Esophagus muscularis mucosa (tissue), 3 donors: Measurements from ENCODE around the gene CFHR4.
"Not testable (repeated sequence)": the region's sequence is repeated elsewhere in the genome, so short reads cannot be mapped to it uniquely, and the experiment has no call there.

Source experiments
- CTCF ChIP-seq, 3 experiments: fragments of 200-600 bp in 2 of 3; fragments of 450-650 bp in 1 of 3; sonication (generic) in 2 of 3; IDR thresholded peaks; one replicate each; pipeline ENCODE4 v1.5.1; 2017 to 2019; ENCODE audit warnings: antibody characterized with exemption in 3 of 3, mild to moderate bottlenecking in 2 of 3, moderate library complexity in 1 of 3
- POLR2A ChIP-seq: fragments of 450-650 bp; IDR thresholded peaks from one replicate; pipeline ENCODE4 v1.6.1; 2017; ENCODE audit warnings: antibody characterized with exemption, moderate library complexity, mild to moderate bottlenecking, low read depth
- POLR2AphosphoS5 ChIP-seq, 2 donors: sonication (generic); formaldehyde crosslinking; IDR thresholded peaks; one replicate each; pipeline ENCODE4 v1.6.1; 2017; ENCODE audit warnings: antibody characterized with exemption in 2 of 2

GRCh38 chr1:196849613-196850492 is 38.0 kb upstream of the CFHR4 start:
- not testable (repeated sequence) for TF ChIP-seq CTCF (IDR thresholded peaks at IDR 0.05); POLR2A; POLR2AphosphoS5 (IDR thresholded peaks at IDR 0.05)
